BLaER1 treated with 17β-estradiol and CSF1 and Interleukin-3, amounts not matched to agents 10 nM and 100 nM (cell line): ENCODE results near the gene PODXL.

Experiments used
- H3K27ac ChIP-seq, 11 experiments: shearing (Covaris generic); formaldehyde crosslinking; 2 replicates each; pipeline ENCODE4 v1.8.1; 2022
- H3K27me3 ChIP-seq, 11 experiments: shearing (Covaris generic); formaldehyde crosslinking; 2 replicates each; pipeline ENCODE4 v1.8.1; 2022
- H3K36me3 ChIP-seq, 11 experiments: shearing (Covaris generic); formaldehyde crosslinking; 2 replicates each; pipeline ENCODE4 v1.8.1; 2022
- H3K4me1 ChIP-seq, 10 experiments: shearing (Covaris generic); formaldehyde crosslinking; 2 replicates each; pipeline ENCODE4 v1.8.1; 2022
- H3K4me2 ChIP-seq, 11 experiments: shearing (Covaris generic); formaldehyde crosslinking; 2 replicates each; pipeline ENCODE4 v1.8.1; 2022
- H3K4me3 ChIP-seq, 10 experiments: shearing (Covaris generic); formaldehyde crosslinking; 2 replicates each; pipeline ENCODE4 v1.8.1; 2022
- H3K9ac ChIP-seq, 11 experiments: shearing (Covaris generic); formaldehyde crosslinking; 2 replicates each; pipeline ENCODE4 v1.8.1; 2022
- H3K9me3 ChIP-seq, 11 experiments: shearing (Covaris generic); formaldehyde crosslinking; replicated peaks in 1 of 11; 2 replicates each; pipeline ENCODE4 v1.8.1; 2022
- H4K20me1 ChIP-seq, 11 experiments: shearing (Covaris generic); formaldehyde crosslinking; 2 replicates each; pipeline ENCODE4 v1.8.1; 2022
- Cebpa-rat ChIP-seq, 11 experiments: shearing (Covaris generic); IDR thresholded peaks; 2 replicates each; pipeline ENCODE4 v1.8.1; 2022

PODXL gene

DNA sequence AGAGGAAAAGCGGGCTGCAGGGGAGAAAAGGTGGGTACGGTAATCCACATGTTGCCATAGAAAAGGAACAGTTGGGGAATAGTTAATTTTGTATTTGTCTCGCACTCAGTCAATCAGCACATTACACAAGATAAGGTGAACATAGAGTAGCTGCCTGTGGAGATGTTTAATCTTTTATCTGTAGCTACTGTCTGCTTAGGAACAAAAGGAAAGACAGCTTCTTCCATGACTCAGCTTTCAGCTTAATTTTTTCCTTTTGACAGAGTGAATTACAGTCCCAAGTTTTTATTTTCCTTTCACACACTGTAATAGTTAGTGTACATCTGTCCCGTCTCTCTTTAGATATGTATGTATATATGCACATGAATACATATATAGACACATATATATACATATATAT is 39.3 kb upstream of the PODXL start:
- Histone ChIP-seq H3K27me3 (no peaks in the 10 kb centered on the region), H4K20me1 (no peaks in the 10 kb centered on the region)
- no peak for TF ChIP-seq Cebpa-rat (IDR thresholded peaks at IDR 0.05)

DNA sequence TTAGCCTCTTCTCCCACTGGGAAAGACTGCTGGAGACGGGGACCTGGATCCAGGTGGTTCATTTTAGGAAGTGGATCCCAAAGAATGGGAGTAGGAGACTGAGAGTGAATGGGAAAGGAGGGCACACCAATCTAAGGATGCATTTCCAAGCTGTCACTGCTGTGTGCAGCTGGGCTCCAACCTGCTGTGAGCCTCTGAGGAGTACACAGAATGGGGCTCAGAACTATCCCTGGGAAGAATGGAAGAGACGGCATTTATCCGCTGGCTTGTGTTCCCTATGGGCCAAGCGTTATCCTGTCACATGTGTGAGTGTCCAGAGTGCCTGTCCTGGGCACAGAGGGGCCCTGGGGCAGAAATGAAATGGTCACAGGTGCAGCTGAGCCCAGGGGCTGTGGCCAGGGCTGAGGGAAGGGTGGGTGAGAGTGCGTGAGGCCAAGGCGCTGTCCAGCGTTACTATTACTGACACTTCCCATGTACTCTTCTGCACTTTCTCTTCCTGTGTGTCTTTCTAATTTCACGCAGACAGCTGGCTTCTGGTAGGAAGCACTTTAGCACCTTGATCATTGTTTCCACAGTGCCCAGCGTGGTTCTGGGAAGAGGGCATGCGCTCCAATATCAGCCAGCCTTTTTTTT is 35.4 kb upstream of the PODXL start:
- H3K4me2 ChIP-seq = no peak overlapping the region
- H4K20me1 ChIP-seq = no peaks in the 10 kb centered on the region
- no peaks in the 10 kb centered on the region for H3K27me3 ChIP-seq
- H3K9me3 ChIP-seq = no peaks in the 10 kb centered on the region
- H3K36me3 ChIP-seq = no peaks in the 10 kb centered on the region
- no peak overlapping the region for H3K9ac ChIP-seq
- TF ChIP-seq Cebpa-rat (IDR thresholded peaks at IDR 0.05) = no peak
- peaks cover 0 to 5% (median 0%) of the 10 kb centered on the region in 10 experiments; a peak in 1 of 20 replicates for H3K4me1 ChIP-seq
- no peak overlapping the region for H3K4me3 ChIP-seq
- H3K27ac ChIP-seq = no peak overlapping the region

More for the DNA sequence above, 39.3 kb upstream of the PODXL start:
- no peaks in the 10 kb centered on the region for H3K9me3 ChIP-seq
- H3K27ac ChIP-seq = no peak overlapping the region
- no peak overlapping the region for H3K4me2 ChIP-seq
- H3K4me3 ChIP-seq = no peak overlapping the region
- H3K36me3 ChIP-seq = no peaks in the 10 kb centered on the region
- no peaks in the 10 kb centered on the region for H3K4me1 ChIP-seq
- no peak overlapping the region for H3K9ac ChIP-seq

DNA sequence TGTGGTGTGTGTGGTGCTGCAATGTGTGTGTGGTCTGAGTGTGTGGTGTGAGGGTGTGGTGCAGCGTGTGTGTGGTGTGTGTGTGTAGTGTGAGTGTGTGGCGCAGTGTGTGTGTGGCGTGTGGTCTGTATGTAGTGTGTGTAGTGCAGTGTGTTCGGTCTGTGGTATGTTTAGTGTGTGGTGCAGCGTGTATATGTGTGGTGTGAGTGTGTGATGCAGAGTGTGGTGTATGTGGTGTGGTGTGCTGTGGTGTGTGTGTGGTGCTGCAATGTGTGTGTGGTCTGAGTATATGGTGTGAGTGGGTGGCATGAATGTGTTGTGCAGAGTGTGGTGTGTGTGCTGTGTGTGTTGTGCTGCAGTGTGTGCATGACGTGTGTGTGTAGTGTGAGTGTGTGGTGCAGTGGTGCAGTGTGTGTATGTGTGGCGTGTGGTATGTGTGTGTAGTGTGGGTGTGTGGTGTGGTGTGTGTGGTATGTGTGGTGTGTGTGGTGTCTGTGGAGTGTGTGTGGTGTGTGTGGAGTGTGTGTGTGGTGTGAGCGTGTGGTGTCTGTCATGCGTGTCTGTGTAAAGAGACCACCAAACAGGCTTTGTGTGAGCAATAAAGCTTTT is 31.0 kb upstream of the PODXL start:
- Histone ChIP-seq H4K20me1 (no peaks in the 10 kb centered on the region), H3K36me3 (no peaks in the 10 kb centered on the region), H3K27me3 (no peaks in the 10 kb centered on the region), H3K9me3 (no peaks in the 10 kb centered on the region), H3K4me1 (peaks cover 0 to 5% (median 0%) of the 10 kb centered on the region in 10 experiments; a peak in 1 of 20 replicates), H3K4me3 (no peak overlapping the region), H3K27ac (no peak overlapping the region), H3K9ac (no peak overlapping the region), H3K4me2 (no peak overlapping the region)
- no peak for TF ChIP-seq Cebpa-rat (IDR thresholded peaks at IDR 0.05)

DNA sequence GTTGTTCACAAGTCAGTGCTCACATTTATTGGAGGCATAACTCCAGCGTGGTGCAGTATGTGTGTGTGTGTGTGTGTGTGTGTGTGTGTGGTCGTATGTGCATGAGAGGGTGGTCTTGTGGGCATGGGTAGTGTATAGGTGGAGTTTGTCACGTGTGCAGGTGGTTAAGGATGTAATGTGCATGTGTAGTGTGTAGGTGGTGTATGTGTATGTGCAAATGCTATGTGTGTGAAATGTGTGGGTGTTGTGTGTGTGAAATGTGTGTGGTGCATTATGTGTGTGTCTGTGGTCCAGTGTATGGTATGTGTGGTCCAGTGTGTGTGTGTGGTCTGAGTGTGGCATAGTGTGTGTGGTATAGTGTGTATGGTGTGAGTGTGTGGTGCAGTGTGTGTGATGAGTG is 30.3 kb upstream of the PODXL start:
- TF ChIP-seq Cebpa-rat (IDR thresholded peaks at IDR 0.05) = no peak
- peaks cover 0 to 5% (median 0%) of the 10 kb centered on the region in 10 experiments; a peak in 1 of 20 replicates for H3K4me1 ChIP-seq
- H3K4me3 ChIP-seq = no peak overlapping the region
- no peaks in the 10 kb centered on the region for H4K20me1 ChIP-seq
- no peak overlapping the region for H3K27ac ChIP-seq
- no peaks in the 10 kb centered on the region for H3K9me3 ChIP-seq
- H3K36me3 ChIP-seq = no peaks in the 10 kb centered on the region
- H3K9ac ChIP-seq = no peak overlapping the region
- no peak overlapping the region for H3K4me2 ChIP-seq
- no peaks in the 10 kb centered on the region for H3K27me3 ChIP-seq

DNA sequence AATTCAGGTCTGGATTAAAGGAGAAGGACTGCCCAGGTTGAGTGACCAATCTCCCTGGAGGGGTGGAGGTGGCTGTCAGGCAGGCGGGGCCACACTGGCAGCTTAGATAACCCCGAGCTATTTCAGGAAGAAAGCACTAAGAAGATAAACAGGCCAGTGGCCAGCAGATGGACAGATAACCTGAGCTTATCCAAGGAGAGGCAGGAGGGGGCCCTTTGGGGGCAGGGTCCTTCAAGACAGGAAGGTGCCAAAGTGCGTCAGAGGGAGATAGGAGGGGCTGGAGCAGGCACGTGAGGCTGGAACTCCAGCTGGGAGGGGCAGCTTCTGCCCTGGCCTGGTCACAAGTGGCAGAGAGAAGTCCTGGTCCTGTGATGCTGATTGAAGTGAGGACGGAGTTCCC is 29.8 kb upstream of the PODXL start:
- no peaks in the 10 kb centered on the region for H3K9me3 ChIP-seq
- H4K20me1 ChIP-seq = no peaks in the 10 kb centered on the region
- no peak overlapping the region for H3K4me3 ChIP-seq
- H3K36me3 ChIP-seq = no peaks in the 10 kb centered on the region
- H3K9ac ChIP-seq = no peak overlapping the region
- no peak overlapping the region for H3K27ac ChIP-seq
- no peak overlapping the region for H3K4me2 ChIP-seq
- no peaks in the 10 kb centered on the region for H3K27me3 ChIP-seq
- TF ChIP-seq Cebpa-rat (IDR thresholded peaks at IDR 0.05) = no peak
- peaks cover 0 to 5% (median 0%) of the 10 kb centered on the region in 10 experiments; a peak in 1 of 20 replicates for H3K4me1 ChIP-seq

DNA sequence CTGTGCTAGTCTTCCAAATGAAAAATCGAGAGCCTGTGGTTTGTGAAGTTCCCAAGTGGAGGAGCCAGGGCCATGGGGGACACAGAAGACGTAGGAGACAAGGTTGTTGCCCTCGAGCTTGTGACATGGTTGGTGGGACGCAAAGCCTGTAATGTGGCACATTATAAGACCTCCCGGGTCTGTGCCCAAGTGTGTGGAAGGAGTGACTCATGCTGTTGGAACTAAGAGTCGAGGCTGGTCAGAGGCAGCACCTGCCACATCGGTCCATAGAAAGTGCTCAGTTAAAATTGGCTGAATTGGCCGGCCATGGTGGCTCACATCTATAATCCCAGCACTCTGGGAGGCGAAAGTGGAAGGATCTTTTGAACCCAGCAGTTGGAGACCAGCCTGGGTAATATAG is 27.0 kb upstream of the PODXL start:
- H3K9me3 ChIP-seq = no peaks in the 10 kb centered on the region
- TF ChIP-seq Cebpa-rat (IDR thresholded peaks at IDR 0.05) = no peak
- H3K9ac ChIP-seq = no peak overlapping the region
- no peak overlapping the region for H3K4me3 ChIP-seq
- no peak overlapping the region for H3K4me2 ChIP-seq
- H3K27me3 ChIP-seq = no peaks in the 10 kb centered on the region
- no peaks in the 10 kb centered on the region for H3K36me3 ChIP-seq
- peaks cover 0 to 5% (median 0%) of the 10 kb centered on the region in 10 experiments; a peak in 1 of 20 replicates for H3K4me1 ChIP-seq
- no peaks in the 10 kb centered on the region for H4K20me1 ChIP-seq
- H3K27ac ChIP-seq = no peak overlapping the region

DNA sequence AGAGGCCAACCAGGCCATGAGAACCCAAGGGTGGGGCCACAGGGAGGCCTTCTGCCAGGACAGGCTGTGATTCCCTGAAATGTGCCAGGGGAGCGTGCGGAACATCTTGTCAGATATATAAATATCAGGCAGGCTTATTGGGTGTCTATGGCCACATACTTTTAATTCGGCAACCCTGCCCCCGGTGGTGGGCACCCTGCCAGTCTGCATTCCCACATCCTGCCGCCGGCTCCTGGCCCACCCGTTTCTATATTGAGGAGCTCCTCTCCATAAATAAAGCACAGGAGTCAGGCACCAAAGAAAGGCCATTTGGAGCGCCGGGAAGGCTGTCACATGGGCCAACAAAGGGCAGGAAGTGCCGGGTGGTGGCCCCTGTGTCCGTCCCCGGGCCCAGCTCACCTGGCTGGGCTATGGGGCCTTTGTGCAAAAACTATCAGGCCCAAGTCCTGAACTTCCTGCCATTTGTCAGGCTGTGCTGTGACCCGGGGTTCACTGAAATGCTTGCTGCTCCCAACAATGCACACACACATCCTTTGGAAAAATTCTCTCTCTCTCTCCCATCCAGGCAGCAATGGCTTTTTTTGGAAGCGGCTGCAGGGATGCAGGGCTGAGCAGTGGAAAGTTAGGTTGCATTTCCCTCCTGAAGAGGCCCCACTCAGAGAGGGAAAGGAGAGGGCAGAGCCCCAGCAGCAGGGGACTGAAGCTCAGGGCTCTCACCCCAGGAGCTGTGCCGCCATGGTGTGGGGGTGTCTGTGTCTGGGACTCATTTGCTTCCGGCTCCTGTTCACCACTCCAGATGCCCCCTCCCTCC is 25.0 kb upstream of the PODXL start:
- Histone ChIP-seq H4K20me1 (no peaks in the 10 kb centered on the region), H3K4me3 (no peak overlapping the region), H3K9ac (no peak overlapping the region), H3K4me2 (no peak overlapping the region), H3K36me3 (no peaks in the 10 kb centered on the region), H3K27me3 (no peaks in the 10 kb centered on the region), H3K27ac (no peak overlapping the region), H3K4me1 (no peaks in the 10 kb centered on the region), H3K9me3 (no peaks in the 10 kb centered on the region)
- TF ChIP-seq Cebpa-rat (IDR thresholded peaks at IDR 0.05) = no peak

DNA sequence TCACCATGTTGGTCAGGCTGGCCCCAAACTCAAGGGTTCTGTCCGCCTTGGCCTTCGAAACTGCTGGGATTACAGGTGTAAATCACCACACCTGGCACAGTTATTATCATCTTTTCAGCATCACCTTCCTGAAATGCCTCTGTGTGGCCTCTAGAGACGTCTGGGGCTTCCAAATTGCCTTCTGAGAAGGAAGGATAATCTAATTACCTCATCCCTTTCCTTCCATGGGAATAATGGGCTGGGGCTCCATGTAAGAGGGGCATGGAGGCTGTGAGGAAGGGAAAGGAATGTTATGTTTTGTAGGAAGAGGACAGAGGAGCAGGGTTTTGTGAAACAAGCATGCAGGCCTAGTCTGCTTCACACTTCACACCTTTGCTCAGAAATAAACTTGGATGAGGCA is 22.2 kb upstream of the PODXL start:
- no peak overlapping the region for H3K9ac ChIP-seq
- no peaks in the 10 kb centered on the region for H3K36me3 ChIP-seq
- H3K27ac ChIP-seq = no peak overlapping the region
- H3K9me3 ChIP-seq = no peaks in the 10 kb centered on the region
- H3K4me2 ChIP-seq = no peak overlapping the region
- no peak overlapping the region for H3K4me3 ChIP-seq
- no peaks in the 10 kb centered on the region for H4K20me1 ChIP-seq
- no peaks in the 10 kb centered on the region for H3K27me3 ChIP-seq
- no peak for TF ChIP-seq Cebpa-rat (IDR thresholded peaks at IDR 0.05)
- H3K4me1 ChIP-seq = no peaks in the 10 kb centered on the region

DNA sequence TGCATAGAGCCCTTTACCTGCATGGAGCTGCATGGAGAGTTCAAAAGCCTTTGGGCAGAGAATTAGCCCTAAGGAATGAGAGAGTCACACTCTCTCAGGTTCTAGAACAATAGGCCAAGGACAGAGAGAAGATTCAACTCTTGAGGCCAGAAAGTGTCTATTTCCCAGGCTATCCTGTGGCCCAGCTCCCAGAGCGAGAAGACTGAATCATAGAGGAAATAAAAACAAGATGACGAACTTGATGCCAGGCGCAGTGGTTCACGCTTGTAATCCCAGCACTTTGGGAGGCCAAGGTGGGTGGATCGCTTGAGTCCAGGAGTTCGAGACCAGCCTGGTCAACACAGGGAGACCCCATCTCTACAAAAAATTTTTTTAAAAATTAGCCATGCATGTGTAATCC is 18.3 kb upstream of the PODXL start:
- TF ChIP-seq Cebpa-rat (IDR thresholded peaks at IDR 0.05) = no peak
- H3K27me3 ChIP-seq = no peaks in the 10 kb centered on the region
- H4K20me1 ChIP-seq = no peaks in the 10 kb centered on the region
- no peak overlapping the region for H3K4me2 ChIP-seq
- no peak overlapping the region for H3K9ac ChIP-seq
- H3K4me3 ChIP-seq = no peak overlapping the region
- no peaks in the 10 kb centered on the region for H3K4me1 ChIP-seq
- no peaks in the 10 kb centered on the region for H3K36me3 ChIP-seq
- H3K9me3 ChIP-seq = no peaks in the 10 kb centered on the region
- no peak overlapping the region for H3K27ac ChIP-seq
